ENCODE measurements around the gene RSF1.
"Not testable (repeated sequence)": the region's sequence is repeated elsewhere in the genome, so short reads cannot be mapped to it uniquely, and the experiment has no call there.

Gene RSF1

DNA sequence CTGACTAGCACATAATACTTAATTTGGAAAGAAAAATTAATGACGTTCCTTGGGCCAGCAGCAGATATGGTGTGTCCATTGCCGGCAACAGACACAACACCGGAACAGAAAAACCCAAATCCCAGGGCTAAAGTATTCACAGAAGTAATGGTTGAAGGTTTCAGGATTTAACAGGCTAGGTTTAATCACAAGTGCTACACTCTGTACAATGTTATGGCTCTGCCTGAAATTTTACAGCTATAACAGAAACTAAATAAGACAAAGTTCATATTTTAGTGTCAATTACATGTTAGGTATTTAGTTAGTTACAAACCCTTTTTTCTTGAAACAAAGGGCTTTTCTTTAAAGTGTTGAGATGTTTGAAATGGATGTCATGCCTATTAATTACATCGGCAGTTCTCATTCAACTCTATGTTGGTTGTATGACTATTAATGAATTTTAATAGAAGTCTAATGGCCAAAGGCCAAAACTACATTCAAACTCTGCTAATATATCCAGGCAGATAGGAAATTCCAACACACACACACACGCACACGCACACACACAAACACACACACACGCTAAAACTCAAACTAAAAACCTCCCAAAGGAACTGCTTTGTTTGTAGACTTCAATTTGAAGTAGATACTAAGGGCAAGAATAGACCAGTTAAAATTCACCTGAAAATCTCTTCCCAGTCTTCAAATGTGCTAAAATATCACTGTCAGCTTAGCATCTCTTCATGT, 155.1 kb downstream of the RSF1 start:
- DNase-seq = no peak

DNA sequence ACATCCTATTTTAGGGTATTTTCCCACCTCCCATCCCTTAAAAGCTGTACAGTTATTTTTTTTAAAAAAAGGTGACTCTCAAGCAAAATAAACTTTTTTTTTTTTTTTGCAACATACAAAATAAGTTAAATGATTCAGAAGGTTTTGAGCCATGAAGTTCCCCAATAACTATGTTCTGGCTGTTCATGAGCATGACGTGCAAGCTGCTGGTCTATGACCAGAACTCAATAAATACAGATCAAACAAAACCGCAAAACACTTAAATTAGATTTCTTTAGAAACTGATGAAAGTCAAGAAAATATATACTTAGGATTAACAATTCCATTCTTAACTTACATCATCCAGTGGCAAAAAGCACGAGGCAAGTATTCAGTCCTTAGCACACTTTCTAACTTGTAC, 158.9 kb downstream of the RSF1 start:
- DNase-seq = no peak

DNA sequence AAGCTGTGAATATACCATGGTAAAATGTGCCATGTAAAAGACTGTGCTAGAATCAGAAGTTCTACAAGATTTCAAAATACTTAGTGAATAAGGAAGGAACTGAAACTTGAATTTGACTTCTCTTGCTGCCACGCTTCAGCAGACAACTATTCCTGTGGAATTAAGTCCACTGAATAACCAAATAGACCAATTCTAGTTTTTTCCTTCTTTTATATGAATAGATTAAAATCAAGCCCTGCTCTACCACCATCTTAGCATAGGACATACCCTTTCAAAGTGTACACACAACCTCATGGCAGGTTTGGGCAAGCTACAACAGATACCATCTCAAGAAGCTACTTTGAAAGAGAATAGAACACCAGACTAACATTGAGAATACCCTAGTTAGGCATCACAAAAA, 159.6 kb downstream of the RSF1 start:
- DNase-seq = no peak

DNA sequence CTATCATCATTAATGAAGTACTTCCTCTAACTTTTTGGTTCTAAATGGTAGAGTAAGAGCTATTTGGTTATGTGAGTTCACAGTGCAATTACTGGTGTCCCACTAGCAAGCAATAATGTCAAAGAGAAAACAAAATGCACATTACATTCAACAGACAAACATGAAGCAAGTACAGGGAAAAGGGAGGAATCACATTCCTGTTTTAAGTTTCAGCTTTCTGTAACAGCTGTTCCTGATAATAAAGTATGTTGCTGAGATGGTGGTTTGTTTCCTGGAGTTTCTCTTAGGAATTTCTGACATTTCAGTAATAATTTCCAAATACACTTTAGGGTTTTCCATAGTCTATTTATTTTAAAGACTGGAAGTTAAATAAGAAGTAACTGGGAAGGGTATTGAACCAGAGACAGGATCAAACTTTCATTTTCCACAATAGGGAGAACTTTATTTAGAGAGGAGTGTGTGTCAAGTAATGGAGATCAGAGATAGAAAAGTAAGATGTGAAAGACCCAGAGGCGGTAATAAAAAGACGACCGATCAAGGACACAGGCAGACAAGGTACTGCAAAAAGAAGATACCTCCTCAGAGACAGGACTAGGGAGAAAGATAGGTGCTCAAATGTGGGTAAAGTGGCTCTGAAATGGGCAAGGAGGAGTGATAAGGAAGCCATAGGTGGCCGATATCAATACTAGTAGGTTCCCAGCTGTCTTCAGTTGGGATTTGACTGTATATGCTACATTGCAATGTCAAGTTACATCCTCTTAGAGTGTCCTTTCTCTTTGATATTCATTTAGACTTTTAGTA, 162.1 kb downstream of the RSF1 start:
- no peak for DNase-seq

DNA sequence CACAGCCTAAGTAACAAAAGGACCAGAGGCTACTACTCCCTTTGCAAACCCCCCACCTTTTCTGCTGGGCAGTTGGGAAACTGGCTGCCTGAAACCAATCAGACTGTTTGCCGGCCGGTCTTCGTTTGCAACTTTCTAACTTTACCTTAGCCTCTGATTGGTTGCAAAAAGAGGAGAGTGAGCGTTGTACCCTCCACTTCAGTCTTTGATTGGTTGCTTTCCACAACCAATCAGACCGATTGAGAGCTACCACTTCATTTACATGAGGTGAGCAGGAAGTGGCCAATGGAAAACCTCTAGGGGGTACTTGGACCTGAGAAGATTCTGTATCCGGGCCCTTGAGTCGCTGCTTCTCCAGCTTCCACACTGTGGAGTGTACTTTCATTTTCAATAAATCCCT, 164.2 kb downstream of the RSF1 start:
- DNase-seq = no peak

DNA sequence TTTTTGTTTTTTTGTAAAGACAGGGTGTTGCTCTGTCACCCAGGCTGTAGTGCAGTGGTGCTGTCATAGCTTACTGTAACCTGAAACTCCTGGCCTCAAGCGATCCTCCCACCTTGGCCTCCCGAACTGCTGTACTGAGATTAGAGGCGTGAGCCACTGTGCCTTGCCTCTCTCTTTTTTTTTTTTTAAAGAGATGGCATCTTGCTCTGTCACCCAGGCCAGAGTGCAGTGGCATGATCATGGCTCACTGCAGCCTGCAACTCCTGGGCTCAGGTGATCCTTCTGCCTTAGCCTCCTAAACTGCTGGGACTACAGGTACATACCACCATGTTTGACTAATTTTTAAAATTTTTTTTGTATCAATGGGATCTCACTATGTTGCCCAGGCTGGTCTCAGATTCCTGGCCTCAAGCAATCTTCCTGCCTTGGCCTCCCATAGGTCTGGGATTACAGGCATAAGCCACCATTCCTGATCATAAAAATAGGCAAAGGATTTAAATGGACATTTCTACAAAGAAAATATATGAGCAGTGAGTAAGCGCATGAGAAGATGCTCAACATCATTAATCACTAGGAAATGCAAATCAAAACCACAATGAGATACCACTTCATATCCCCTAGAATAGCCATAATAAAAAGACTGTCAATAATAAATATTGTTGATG, 165.6 kb downstream of the RSF1 start:
- no peak for DNase-seq

DNA sequence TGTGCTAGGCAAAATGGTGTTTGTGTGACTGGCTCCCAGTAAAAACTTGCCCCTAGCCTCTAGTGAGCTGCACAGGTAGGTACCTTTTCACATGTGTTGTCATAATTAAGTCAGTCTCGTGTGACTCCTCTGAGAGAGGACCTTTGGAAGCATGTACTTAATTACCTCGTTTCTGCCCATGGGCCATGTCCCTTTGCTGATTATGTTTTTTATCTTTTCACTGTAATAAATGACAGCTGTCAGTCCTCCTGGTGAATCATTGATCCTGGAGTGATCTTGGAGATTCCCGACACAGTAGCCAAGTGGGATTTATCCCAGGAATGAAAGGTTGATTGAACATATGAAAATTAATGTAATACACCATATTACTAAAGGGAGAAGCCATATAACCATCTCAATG, 170.4 kb downstream of the RSF1 start:
- DNase-seq = no peak

DNA sequence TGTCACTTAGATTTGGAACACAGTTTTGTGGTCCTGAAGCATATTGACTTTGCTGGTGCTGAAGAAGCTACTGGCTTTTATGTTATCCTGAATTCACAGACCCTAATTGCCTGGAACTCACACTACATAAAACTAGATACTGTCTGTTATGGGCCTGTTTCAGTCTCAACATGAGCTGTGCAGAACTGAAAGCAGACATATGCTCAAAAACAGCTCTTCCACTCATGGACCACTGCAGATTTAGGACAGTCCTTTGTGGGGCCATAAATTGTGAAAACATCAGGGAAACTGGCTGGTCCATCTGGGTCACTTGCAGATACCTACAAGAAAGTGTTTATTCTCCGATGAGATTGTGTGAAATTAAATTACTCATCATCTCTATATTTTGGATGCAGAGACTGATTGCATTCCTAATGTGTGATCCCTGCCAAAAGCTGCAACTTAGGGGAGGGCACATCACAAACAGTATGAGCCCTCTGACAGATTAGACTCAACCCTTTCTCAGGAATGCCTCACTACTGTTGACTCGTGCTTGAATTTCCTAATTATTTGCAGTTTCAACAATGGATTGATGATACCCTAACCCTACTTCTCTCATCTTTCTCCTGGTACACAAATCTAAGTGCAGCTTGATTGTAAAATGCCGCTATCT, 172.7 kb downstream of the RSF1 start:
- no peak for DNase-seq

DNA sequence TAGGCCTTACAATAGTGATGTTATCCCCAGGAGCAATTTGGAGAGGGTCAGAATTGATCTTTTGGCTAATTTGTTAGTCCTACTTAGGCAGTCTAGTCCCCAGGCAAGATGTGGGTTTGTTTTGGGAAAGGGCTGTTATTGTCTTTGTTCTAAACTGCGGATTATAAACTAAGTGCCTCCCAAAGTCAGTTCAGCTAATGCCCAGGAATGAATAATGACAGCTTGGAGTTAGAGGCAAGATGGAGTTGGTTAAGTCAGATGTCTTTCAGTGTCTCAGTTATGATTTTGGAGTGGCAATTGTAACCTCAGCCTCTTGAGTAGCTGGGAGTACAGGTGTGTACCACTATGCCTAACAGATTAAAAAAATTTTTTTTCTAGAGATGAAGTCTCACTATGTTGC, 175.6 kb downstream of the RSF1 start:
- no peak for DNase-seq

DNA sequence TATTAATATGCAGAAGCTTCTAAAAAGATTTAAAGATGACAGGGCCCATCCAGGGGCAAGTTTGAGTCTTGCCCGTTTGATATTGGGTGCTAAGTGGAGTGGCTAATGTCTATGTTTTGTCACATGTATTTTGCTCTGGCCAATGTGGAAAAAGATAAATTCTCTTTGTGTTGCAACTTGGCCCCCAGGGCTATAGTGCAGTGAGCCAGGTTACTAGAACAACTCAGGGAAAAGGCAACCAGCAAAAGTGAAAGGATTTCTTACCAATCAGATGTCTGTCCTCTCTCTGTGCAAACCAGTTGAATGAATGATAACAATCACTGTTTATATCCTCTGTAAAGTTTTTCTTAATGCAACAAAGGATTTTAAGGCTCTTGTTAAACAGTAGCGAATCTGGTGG, 178.3 kb downstream of the RSF1 start:
- no peak for DNase-seq

DNA sequence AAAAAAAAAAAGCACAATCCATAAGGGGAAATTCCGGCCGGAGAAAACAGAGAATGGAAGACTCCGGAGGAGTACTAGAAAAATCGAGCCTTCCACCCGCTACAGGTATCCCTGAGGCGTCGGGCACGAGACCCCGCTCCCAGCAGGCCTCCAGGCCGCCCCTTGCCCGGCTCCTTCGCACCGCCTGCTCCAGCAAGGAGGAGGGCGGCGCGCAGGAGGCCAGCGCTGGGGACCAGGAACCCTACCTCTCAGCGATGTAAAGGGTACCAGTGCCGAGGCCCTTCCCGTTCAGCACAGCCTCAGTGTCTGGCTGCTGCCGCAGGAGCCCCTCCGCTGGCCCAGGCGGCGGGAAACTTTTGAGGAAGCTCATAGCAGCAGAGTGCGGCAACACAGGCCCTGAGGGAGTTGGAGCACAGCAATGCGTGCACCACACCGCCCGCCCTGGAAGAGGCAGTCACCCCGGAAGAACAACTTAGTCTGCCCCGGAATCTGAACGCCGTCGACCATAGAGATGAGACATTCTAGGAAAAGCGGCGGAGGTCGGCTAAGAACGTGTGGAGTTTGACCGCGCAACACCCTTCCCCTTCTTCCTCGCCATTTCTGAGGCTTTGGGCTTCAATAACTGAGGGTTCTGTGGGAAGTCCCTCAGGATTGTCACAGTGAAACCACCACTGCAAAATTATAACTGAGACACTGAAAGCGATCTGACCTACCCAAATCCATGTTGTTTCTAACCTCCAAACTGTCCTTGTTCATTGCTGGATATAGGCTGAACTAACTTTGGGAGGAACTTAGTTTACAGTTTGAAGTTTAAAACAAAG, 183.0 kb downstream of the RSF1 start, which contains the start of gene CLNS1A:
TSS of gene CLNS1A (minus strand) at position 450 of the 821 bp plus-strand sequence. CDS start at position 370, 80 bp downstream.
- DNase-seq = peak; percentile 44 to 66 (median 60)

DNA sequence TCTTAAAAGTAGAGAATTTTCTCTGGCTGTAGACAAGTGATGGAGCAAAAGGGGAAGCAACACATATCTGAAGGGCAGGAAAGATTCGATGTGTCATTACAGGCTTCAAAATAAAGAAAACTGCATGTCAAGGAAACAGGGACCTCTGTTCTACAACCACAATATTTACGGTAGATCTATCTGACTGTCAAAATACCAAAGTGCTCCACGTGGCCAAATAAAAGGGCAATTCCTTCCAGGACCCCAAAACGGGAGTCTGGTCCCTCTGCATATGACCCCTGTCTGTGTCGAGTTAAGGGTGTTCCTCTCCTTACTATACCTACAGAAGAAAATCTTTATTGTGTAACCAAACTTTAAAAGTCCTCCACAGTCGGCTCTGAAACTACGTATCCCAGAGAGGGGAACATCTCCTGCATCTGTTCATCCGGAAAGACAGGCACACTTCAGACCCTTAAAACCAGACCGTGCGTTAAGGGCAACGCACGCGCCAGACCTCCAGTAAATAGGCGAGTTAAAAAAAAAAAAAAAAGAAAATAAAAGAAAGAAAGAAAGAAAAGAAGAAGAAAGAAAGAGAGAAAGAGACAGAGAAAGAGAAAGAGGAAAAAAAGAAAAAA, 183.7 kb downstream of the RSF1 start:
- no peak for DNase-seq

DNA sequence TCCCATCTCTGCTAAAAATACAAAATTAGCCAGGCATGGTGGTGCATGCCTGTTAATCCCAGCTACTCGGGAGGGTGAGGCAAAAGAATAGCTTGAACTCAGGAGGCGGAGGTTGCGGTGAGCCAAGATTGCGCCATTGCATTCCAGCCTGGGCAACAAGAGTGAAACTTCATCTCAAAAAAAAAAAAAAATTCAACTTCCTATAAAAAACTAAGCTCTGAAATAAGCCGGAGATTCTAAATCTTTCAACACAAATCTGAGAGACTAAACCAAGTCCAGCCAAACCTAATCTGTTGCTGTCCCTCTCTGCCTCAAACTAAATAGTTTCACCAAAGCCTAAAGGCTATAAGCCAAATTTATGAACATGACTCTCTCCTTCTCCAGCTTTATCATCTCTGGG, 186.6 kb downstream of the RSF1 start:
- DNase-seq = not testable (repeated sequence)

DNA sequence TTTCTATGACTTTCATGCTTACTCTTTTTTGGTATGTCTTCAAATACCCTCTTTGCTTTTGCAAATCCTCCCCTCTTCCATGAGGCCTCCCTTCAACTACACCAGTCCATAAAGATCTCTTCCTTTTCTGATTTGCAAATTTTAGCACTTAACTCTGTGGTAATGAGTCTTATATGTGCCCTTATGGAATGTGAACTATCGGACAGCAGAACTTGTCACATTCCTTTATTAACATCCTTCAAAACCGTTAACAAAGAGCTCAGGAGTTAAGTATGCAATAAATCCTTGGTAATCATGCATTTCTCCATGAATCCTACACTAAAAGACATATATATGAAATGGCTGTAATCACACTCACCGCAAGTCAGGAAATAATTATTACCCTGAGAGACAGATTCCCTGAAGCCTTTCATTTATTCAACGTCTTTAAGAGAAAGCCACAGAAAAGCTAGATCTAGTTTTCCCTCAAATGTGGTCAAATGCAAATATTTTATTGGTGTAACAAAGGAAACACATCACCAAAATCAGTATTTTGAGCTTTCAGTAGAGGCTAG, 190.3 kb downstream of the RSF1 start:
- no peak for DNase-seq

DNA sequence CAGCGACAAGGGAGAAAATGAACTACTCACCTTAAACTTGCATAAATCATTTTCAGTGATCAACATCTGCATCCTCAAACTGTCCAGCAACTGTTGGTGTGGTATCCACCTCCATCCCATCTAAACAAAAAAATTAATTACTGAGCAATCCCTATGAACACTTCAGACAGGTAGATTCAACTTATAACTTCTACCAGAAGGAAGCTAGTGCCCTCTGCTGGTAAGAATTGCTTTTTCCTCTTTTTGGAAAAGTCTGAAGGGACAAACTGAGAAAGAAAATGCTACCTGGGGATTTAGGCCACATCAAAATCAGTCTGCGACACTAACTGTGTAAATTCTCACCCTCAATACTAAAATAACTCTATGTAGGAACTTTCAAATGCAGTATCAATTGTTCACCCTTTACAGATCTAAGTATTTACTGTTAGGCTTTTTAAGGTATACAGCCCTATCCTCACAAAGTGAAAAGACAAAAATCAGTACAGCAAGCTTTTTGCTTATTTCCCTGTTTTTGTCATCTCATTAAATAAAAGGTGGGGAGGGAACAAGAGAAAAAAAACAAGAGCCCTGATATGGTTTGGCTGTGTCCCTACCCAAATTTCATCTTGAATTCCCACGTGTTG, 200.8 kb downstream of the RSF1 start:
- no peak for DNase-seq

DNA sequence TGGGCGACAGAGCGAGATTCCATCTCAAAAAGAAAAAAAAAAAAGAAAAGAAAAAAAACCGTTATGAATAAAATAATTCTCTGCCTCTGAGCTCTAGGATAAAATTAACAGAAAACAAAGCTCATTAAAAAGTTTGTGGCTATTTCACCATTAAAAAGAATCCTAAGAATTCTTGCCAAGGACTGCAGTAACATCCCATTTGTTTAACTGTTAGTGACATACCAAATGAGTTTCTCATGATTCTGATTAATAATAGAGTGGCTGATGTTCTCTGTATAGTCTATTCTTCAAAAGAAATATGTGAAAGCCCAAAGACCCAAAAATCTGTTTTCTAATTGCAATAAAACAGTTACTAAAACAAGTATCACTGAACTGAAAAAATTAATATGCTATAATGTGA, 202.6 kb downstream of the RSF1 start:
- DNase-seq = no peak

DNA sequence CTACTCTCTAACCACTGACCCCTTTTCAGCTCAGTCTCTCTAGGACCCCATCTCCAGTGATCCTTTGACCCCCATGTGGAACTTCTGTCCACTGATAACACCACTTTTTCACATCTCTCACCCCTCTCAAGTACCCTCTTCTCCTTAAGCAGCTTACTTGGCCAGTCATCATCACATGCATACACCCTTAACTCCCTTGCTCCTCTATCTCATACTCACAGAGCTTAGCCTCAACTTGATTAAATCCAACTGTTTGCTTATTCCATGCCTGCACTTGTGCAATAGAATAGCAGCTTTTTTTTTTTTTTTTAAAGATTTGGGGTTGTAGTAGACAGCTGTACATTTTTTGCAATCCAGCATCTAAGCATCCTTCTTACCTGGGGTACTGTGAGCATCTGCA, 208.6 kb downstream of the RSF1 start:
- no peak for DNase-seq
